Measurements from ENCODE around the gene AOC1.
A peak's percentile ranks its signal among the peaks of the same experiment; 100 is the strongest.

AOC1 gene

GRCh38 chr7:150877536-150877935, 25.2 kb downstream of the AOC1 start:
- Mint-ChIP-seq H3K36me3 (ENCODE audit: low read depth) (peaks cover 4% of the 10 kb centered on the region), H3K4me3 (no peak overlapping the region), H3K9me3 (peaks cover 29% of the 10 kb centered on the region), H3K27me3 (ENCODE audit: low read depth) (no peaks in the 10 kb centered on the region), H3K27ac (peak overlapping the region; percentile 73 to 92 (median 85)), H3K4me1 (peaks cover 30% of the 10 kb centered on the region)
- TF ChIP-seq CTCF (IDR thresholded peaks at IDR 0.05; ENCODE audit: unreplicated experiment in 3 of 3): no peak

- peaks cover 45% of the 10 kb centered on the region for H3K9me3 Mint-ChIP-seq
- TF ChIP-seq CTCF (IDR thresholded peaks at IDR 0.05; ENCODE audit: unreplicated experiment in 3 of 3): no peak
- peaks cover 4% of the 10 kb centered on the region for H3K36me3 Mint-ChIP-seq (ENCODE audit: low read depth)
These were observed 27.0 kb downstream of the AOC1 start for GRCh38 chr7:150879345-150879744.

GRCh38 chr7:150881189-150881588, 28.9 kb downstream of the AOC1 start:
- peaks cover 4% of the 10 kb centered on the region for H3K36me3 Mint-ChIP-seq (ENCODE audit: low read depth)
- peaks cover 58% of the 10 kb centered on the region for H3K9me3 Mint-ChIP-seq
- no peak overlapping the region for H3K4me3 Mint-ChIP-seq
- no peaks in the 10 kb centered on the region for H3K27me3 Mint-ChIP-seq (ENCODE audit: low read depth)
- TF ChIP-seq CTCF (IDR thresholded peaks at IDR 0.05; ENCODE audit: unreplicated experiment in 3 of 3): no peak
- no peak overlapping the region for H3K27ac Mint-ChIP-seq
- H3K4me1 Mint-ChIP-seq: peaks cover 30% of the 10 kb centered on the region

More at GRCh38 chr7:150879345-150879744, 27.0 kb downstream of the AOC1 start:
- no peaks in the 10 kb centered on the region for H3K27me3 Mint-ChIP-seq (ENCODE audit: low read depth)
- peak overlapping the region in 1 of 3 experiments; percentile 5 for H3K4me3 Mint-ChIP-seq
- peak overlapping the region; percentile 85 to 92 (median 91) for H3K27ac Mint-ChIP-seq
- H3K4me1 Mint-ChIP-seq: peaks cover 30% of the 10 kb centered on the region

GRCh38 chr7:150890853-150891584, 38.7 kb downstream of the AOC1 start:
- Mint-ChIP-seq H3K27me3 (ENCODE audit: low read depth) (peaks cover 3% of the 10 kb centered on the region), H3K36me3 (ENCODE audit: low read depth) (no peaks in the 10 kb centered on the region), H3K4me3 (no peak overlapping the region), H3K27ac (no peak overlapping the region), H3K4me1 (no peaks in the 10 kb centered on the region), H3K9me3 (peaks cover 31% of the 10 kb centered on the region)
- no peak for TF ChIP-seq CTCF (IDR thresholded peaks at IDR 0.05; ENCODE audit: unreplicated experiment in 3 of 3)

- Mint-ChIP-seq H3K27ac (no peak overlapping the region), H3K4me1 (no peaks in the 10 kb centered on the region), H3K9me3 (peaks cover 28% of the 10 kb centered on the region), H3K27me3 (ENCODE audit: low read depth) (peaks cover 11% of the 10 kb centered on the region), H3K4me3 (no peak overlapping the region), H3K36me3 (ENCODE audit: low read depth) (no peaks in the 10 kb centered on the region)
- no peak for TF ChIP-seq CTCF (IDR thresholded peaks at IDR 0.05; ENCODE audit: unreplicated experiment in 3 of 3)
These were observed 39.4 kb downstream of the AOC1 start for GRCh38 chr7:150891740-150892139.

- Mint-ChIP-seq H3K27me3 (ENCODE audit: low read depth) (peaks cover 43% of the 10 kb centered on the region), H3K9me3 (peaks cover 15% of the 10 kb centered on the region), H3K4me1 (peaks cover 12% of the 10 kb centered on the region), H3K4me3 (no peak overlapping the region), H3K36me3 (ENCODE audit: low read depth) (no peaks in the 10 kb centered on the region), H3K27ac (no peak overlapping the region)
- no peak for TF ChIP-seq CTCF (IDR thresholded peaks at IDR 0.05; ENCODE audit: unreplicated experiment in 3 of 3)
These were observed 43.5 kb downstream of the AOC1 start for GRCh38 chr7:150895809-150896208.
